ENCODE data around the gene SAMD4A.

- TF ChIP-seq POLR2A (IDR thresholded peaks at IDR 0.05) (no peak), CTCF (IDR thresholded peaks at IDR 0.05) (no peak)
Observed at GRCh38 chr14:54698966-54699530, 132.1 kb downstream of the SAMD4A start.
